Activated B cell treated with CpG ODN at 0.5 μM for 24 hours (primary cell): ENCODE results near the gene OR10J1. TPM values are rescaled to one million over a fixed set of nuclear protein-coding genes. Genes with fewer than 3 reads are reported as not detected.

Source experiments
- ATAC-seq: fragments of 200-7000 bp; cut with Tn5 transposase; one replicate; pipeline ENCODE4 v1.10.0; 2021; ENCODE audit warnings: low read depth, mild to moderate bottlenecking, moderate library complexity
- CTCF ChIA-PET: fragments of 350-600 bp; sonication (Branson Sonifier 250); formaldehyde crosslinking; loops from one replicate; lab custom pipeline; 2021; ENCODE audit warnings: antibody characterized with exemption; lab: Charles Lee
- POLR2A ChIA-PET: fragments of 350-600 bp; sonication (Branson Sonifier 250); formaldehyde crosslinking; loops from one replicate; lab custom pipeline; 2021; ENCODE audit warnings: antibody characterized with exemption; lab: Charles Lee
- DNase-seq: peaks from one replicate; pipeline ENCODE4 v3.0.0; 2022
- H3K27ac Mint-ChIP-seq: one replicate; pipeline ENCODE4 v1.8.0; 2020; ENCODE audit warnings: mixed read lengths
- H3K27me3 Mint-ChIP-seq: one replicate; pipeline ENCODE4 v1.8.0; 2021; ENCODE audit warnings: mixed read lengths
- H3K36me3 Mint-ChIP-seq: one replicate; pipeline ENCODE4 v1.8.0; 2021; ENCODE audit warnings: low read depth, mixed read lengths
- H3K4me1 Mint-ChIP-seq: one replicate; pipeline ENCODE4 v1.8.0; 2021; ENCODE audit warnings: mixed read lengths
- H3K4me3 Mint-ChIP-seq: one replicate; pipeline ENCODE4 v1.8.0; 2020; ENCODE audit warnings: mild to moderate bottlenecking, mixed read lengths
- H3K9me3 Mint-ChIP-seq: one replicate; pipeline ENCODE4 v1.8.0; 2020; ENCODE audit warnings: mixed read lengths
- intact Hi-C: fragments of 100-400 bp; cut with micrococcal nuclease; formaldehyde crosslinking; loops from one replicate; pipeline ENCODE4 v1.15.1; 2024
- total RNA-seq: library from RNA; stranded (reverse); gene quantifications from 2 replicates; pipeline ENCODE4 v1.2.3, GENCODE V29; 2022
- TF ChIP-seq, protein P1 (sequence below): fragments of 200-600 bp; IDR thresholded peaks from one replicate; pipeline ENCODE4 v1.8.0; 2022; ENCODE audit warnings: antibody characterized with exemption, mild to moderate bottlenecking

OR10J1 gene
- total RNA-seq, 1 donor from 2014 or later, result not detected

DNA sequence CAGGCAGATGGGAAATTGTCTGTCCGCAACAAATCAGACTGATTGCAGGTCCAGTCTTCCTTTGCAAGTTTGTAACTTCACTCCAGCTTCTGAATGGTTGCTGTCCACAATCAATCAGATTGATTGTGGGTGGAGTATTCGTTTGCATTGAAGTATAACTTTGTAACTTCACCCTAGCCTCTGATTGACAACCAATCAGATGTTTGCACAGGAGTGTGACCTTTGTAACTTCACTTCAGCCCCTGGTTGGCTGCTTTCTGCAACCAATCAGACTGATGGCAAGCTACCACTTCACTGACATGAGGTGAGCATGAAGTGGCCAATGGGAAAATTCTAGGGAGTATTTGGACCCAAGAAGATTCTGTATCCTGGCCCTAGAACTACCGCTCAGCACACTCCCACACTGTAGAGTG, 25.7 kb downstream of the OR10J1 start:
- Mint-ChIP-seq H3K4me3 (no peak overlapping the region), H3K27ac (no peak overlapping the region), H3K9me3 (peaks cover 12% of the 10 kb centered on the region), H3K27me3 (peaks cover 6% of the 10 kb centered on the region), H3K36me3 (no peaks in the 10 kb centered on the region), H3K4me1 (no peaks in the 10 kb centered on the region)
- TF ChIP-seq, protein P1, sequence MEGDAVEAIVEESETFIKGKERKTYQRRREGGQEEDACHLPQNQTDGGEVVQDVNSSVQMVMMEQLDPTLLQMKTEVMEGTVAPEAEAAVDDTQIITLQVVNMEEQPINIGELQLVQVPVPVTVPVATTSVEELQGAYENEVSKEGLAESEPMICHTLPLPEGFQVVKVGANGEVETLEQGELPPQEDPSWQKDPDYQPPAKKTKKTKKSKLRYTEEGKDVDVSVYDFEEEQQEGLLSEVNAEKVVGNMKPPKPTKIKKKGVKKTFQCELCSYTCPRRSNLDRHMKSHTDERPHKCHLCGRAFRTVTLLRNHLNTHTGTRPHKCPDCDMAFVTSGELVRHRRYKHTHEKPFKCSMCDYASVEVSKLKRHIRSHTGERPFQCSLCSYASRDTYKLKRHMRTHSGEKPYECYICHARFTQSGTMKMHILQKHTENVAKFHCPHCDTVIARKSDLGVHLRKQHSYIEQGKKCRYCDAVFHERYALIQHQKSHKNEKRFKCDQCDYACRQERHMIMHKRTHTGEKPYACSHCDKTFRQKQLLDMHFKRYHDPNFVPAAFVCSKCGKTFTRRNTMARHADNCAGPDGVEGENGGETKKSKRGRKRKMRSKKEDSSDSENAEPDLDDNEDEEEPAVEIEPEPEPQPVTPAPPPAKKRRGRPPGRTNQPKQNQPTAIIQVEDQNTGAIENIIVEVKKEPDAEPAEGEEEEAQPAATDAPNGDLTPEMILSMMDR, result no peak
- ChIA-PET CTCF (no interaction called here), POLR2A (no interaction called here)
- ATAC-seq (no peak), DNase-seq (no peak)
- intact Hi-C loops, result no loop called here

DNA sequence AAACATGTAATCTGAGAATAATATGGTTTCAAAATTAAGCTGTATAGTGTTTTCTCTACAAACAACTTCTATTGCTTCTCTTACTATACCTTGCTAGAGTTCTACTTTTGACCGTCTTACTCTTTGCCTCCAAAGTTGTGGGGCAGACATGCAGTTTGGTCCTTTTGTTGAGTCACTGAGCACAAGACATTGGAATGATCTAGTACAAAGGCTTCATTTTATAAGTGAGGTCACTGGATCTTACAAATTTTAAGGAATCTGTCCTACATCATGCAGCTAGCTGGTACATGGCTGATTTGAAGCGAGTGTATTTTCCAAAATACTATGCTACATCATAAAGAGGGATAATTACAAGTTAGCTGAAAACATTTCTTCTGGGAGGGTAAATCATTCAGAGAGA, 28.8 kb downstream of the OR10J1 start:
- Mint-ChIP-seq H3K4me3 (no peak overlapping the region), H3K4me1 (no peaks in the 10 kb centered on the region), H3K27ac (no peak overlapping the region), H3K36me3 (no peaks in the 10 kb centered on the region), H3K27me3 (peaks cover 9% of the 10 kb centered on the region), H3K9me3 (no peaks in the 10 kb centered on the region)
- DNase-seq, result no peak
- CTCF ChIA-PET, result no interaction called here
- intact Hi-C loops, result no loop called here
- TF ChIP-seq, protein P1, result no peak
- no peak for ATAC-seq
- POLR2A ChIA-PET, result no interaction called here

DNA sequence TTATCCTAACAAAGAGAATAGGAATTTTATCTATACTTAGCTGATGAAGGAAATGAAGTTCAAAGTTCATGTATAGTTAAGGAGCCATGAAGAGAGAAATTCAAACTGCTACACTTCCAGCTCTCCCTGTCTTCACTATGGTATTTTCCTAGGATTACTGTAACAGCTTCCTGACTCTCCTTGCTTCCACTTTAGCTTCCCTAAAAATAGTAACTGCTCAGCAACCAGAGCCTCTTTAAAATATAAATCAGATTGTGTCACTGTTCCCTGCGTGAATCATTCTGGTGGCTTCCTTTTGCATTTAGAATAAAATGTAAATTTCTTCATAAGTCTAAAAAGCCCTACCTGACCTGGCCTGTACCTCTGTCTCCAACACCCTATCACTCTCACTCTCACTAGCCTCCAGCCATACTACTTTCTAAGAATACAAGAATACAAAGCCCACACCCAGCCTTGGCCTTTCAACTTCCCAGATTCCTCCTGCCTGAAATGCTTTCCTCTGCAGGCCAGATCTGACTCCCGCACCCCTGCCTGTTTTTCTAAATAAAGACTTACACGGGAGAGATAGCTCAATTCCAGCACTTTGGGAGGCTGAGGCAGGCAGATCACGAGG, 30.5 kb downstream of the OR10J1 start:
- intact Hi-C loops, result no loop called here
- Mint-ChIP-seq H3K36me3 (no peaks in the 10 kb centered on the region), H3K27me3 (peaks cover 11% of the 10 kb centered on the region), H3K4me1 (no peaks in the 10 kb centered on the region), H3K9me3 (no peaks in the 10 kb centered on the region), H3K27ac (no peak overlapping the region), H3K4me3 (no peak overlapping the region)
- TF ChIP-seq, protein P1, result no peak
- POLR2A ChIA-PET, result no interaction called here
- DNase-seq, result no peak
- no peak for ATAC-seq
- CTCF ChIA-PET, result no interaction called here

DNA sequence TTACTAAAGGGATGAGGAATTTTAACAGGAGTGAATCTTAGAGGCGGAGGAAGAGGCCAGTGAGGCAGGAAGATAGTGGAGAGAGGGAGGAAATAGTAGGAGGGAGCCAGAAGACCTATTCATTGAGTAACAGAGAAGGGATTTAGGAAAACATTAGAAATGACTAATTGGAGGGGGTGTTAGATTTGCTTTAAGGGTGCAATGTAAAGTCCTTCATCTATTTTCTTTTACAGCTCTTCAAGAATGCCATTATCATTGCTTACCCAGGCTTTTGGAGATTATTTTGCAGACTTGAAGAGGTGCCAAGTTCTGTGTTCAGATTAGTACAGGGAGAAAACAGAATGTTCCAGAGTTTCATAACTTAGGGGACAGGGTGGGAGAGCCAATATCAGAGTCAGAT, 33.8 kb downstream of the OR10J1 start:
- Mint-ChIP-seq H3K27ac (no peak overlapping the region), H3K9me3 (peaks cover 2% of the 10 kb centered on the region), H3K4me3 (no peak overlapping the region), H3K27me3 (peaks cover 15% of the 10 kb centered on the region), H3K4me1 (no peaks in the 10 kb centered on the region), H3K36me3 (no peaks in the 10 kb centered on the region)
- ChIA-PET CTCF (no interaction called here), POLR2A (no interaction called here)
- DNase-seq (no peak), ATAC-seq (no peak)
- TF ChIP-seq, protein P1, result no peak
- intact Hi-C loops, result no loop called here

DNA sequence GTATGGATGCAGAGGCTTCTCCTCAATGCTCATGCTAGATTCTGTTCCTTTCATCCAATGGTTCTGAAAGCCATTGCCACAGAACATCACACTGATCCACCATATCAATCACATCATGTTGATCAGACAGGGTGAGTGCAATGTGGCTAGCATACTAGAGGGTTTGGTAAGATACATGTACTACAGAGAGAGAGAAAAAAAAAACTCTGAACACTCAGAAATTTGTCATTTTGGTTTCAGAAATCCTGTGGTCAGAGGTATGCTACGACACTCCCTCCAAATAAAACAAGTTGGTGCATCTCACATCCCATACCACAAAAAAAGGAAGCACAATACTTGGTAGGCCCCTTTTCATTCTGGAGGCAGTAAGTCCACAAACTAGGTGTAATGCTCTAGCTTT, 35.4 kb downstream of the OR10J1 start:
- Mint-ChIP-seq H3K36me3 (no peaks in the 10 kb centered on the region), H3K27me3 (peaks cover 10% of the 10 kb centered on the region), H3K9me3 (peaks cover 2% of the 10 kb centered on the region), H3K27ac (no peak overlapping the region), H3K4me3 (no peak overlapping the region), H3K4me1 (no peaks in the 10 kb centered on the region)
- intact Hi-C loops, result no loop called here
- CTCF ChIA-PET, result no interaction called here
- ATAC-seq (no peak), DNase-seq (no peak)
- POLR2A ChIA-PET, result no interaction called here
- TF ChIP-seq, protein P1, result no peak
